ENCODE measurements around the gene AMOTL2.

AMOTL2 gene

GRCh38 chr3:134378384-134378783 lies 4.1 kb upstream of the AMOTL2 start:
- peak; percentile 7 for DNase-seq

- no peak for DNase-seq
These were observed 3.6 kb upstream of the AMOTL2 start for GRCh38 chr3:134377896-134378295.

GRCh38 chr3:134376786-134377426 lies 2.7 kb upstream of the AMOTL2 start:
- DNase-seq, result no peak

GRCh38 chr3:134376385-134376765 lies 2.1 kb upstream of the AMOTL2 start:
- DNase-seq, result no peak

GRCh38 chr3:134375582-134376384 lies 1.5 kb upstream of the AMOTL2 start:
- no peak for DNase-seq

GRCh38 chr3:134374791-134375581 lies 739 bp upstream of the AMOTL2 start:
- no peak for DNase-seq

- no peak for DNase-seq
These were observed 759 bp downstream of the AMOTL2 start for GRCh38 chr3:134373271-134374104.

GRCh38 chr3:134372396-134373270 lies 1.6 kb downstream of the AMOTL2 start:
- no peak for DNase-seq

- no peak for DNase-seq
These were observed 2.5 kb downstream of the AMOTL2 start for GRCh38 chr3:134371542-134372324.

GRCh38 chr3:134370611-134371531 lies 3.4 kb downstream of the AMOTL2 start:
- no peak for DNase-seq

- no peak for DNase-seq
These were observed 4.2 kb downstream of the AMOTL2 start for GRCh38 chr3:134369861-134370596.

GRCh38 chr3:134369231-134369741 lies 5.0 kb downstream of the AMOTL2 start:
- no peak for DNase-seq

GRCh38 chr3:134368751-134369105 lies 5.5 kb downstream of the AMOTL2 start:
- DNase-seq, result no peak

GRCh38 chr3:134367869-134368750 lies 6.1 kb downstream of the AMOTL2 start:
- no peak for DNase-seq

- DNase-seq, result no peak
These were observed 7.1 kb downstream of the AMOTL2 start for GRCh38 chr3:134366928-134367811.

- no peak for DNase-seq
These were observed 7.9 kb downstream of the AMOTL2 start for GRCh38 chr3:134366221-134366927.
